Natural killer cell (primary cell): ENCODE data around the gene CFAP58. TPM values are rescaled to one million over a fixed set of nuclear protein-coding genes. Genes with fewer than 3 reads are reported as not detected.

ENCODE experiments used
- ATAC-seq, 3 donors: fragments of 150-1000 bp in 2 of 3; fragments of 200-7000 bp in 1 of 3; cut with Tn5 transposase; 1 replicate in 1 of 3; 2 replicates in 2 of 3; pipeline ENCODE4 v1.10.0; 2021; ENCODE audit warnings: mild to moderate bottlenecking in 2 of 3, moderate library complexity in 2 of 3
- DNase-seq, 2 donors: peaks; one replicate each; pipeline versions ENCODE4 v3.0.0 to v3.0.0-alpha.2; 2013 to 2021; ENCODE audit warnings: mixed read lengths in 1 of 2
- H3K27ac ChIP-seq: one replicate; pipeline ENCODE4 v1.5.1; 2013; ENCODE audit warnings: mild to moderate bottlenecking, low read length
- H3K27me3 ChIP-seq: one replicate; pipeline ENCODE4 v1.6.1; 2013; ENCODE audit warnings: low read length; ENCODE audit not compliant: control insufficient read depth, insufficient read depth
- H3K36me3 ChIP-seq: one replicate; pipeline ENCODE4 v1.6.1; 2013; ENCODE audit warnings: low read length; ENCODE audit not compliant: control insufficient read depth, insufficient read depth
- H3K4me1 ChIP-seq: one replicate; pipeline ENCODE4 v1.6.1; 2013; ENCODE audit warnings: low read length; ENCODE audit not compliant: control insufficient read depth, insufficient read depth
- H3K4me3 ChIP-seq: one replicate; pipeline ENCODE4 v1.5.1; 2013; ENCODE audit warnings: low read length
- H3K9me3 ChIP-seq: one replicate; pipeline ENCODE4 v1.6.1; 2013; ENCODE audit warnings: low read length; ENCODE audit not compliant: control insufficient read depth, insufficient read depth
- H3K27ac Mint-ChIP-seq, 2 donors: one replicate each; pipeline ENCODE4 v1.8.0; 2022; ENCODE audit warnings: mild to moderate bottlenecking in 2 of 2, mixed read lengths in 2 of 2, moderate library complexity in 1 of 2
- H3K27me3 Mint-ChIP-seq, 2 donors: one replicate each; pipeline ENCODE4 v1.8.0; 2022; ENCODE audit warnings: low read depth in 2 of 2, mixed read lengths in 2 of 2
- H3K36me3 Mint-ChIP-seq: one replicate; pipeline ENCODE4 v1.8.0; 2022; ENCODE audit warnings: mixed read lengths
- H3K4me1 Mint-ChIP-seq, 2 donors: one replicate each; pipeline ENCODE4 v1.8.0; 2022; ENCODE audit warnings: mixed read lengths in 2 of 2
- H3K4me3 Mint-ChIP-seq: one replicate; pipeline ENCODE4 v1.8.0; 2022; ENCODE audit warnings: mild to moderate bottlenecking, moderate library complexity, mixed read lengths
- H3K9me3 Mint-ChIP-seq, 2 donors: one replicate each; pipeline ENCODE4 v1.8.0; 2022; ENCODE audit warnings: mixed read lengths in 2 of 2
- WGBS: methylation state at CpG from one replicate; pipeline ENCODE4 v1.1.7; 2013; ENCODE audit warnings: missing lambda C conversion rate; ENCODE audit not compliant: insufficient coverage; 5-methylcytosine and 5-hydroxymethylcytosine counted together
- intact Hi-C: fragments of 100-400 bp; cut with micrococcal nuclease; formaldehyde crosslinking; loops from one replicate; pipeline ENCODE4 v1.14.2; 2022
- total RNA-seq, 4 donors: library from RNA; stranded (reverse); fragments of 120-200 nt in 1 of 4; gene quantifications; one replicate each; pipeline versions ENCODE4 v1.2.3 to v1.2.4, GENCODE V29; 2013 to 2022
- TF ChIP-seq, protein P1 (sequence below): fragments of 200-600 bp; IDR thresholded peaks from one replicate; pipeline ENCODE4 v1.8.0; 2022; ENCODE audit warnings: antibody characterized with exemption

Gene CFAP58
- total RNA-seq, 3 donors from 2014 or later (not counting 1 experiment from before 2014, with no cell fraction given) = 0.07 to 0.15 (median 0.11) TPM

GRCh38 chr10:104501449-104501848 is 147.8 kb downstream of the CFAP58 start:
- H3K4me3 ChIP-seq = no peak overlapping the region
- H3K27ac ChIP-seq = no peak overlapping the region
- WGBS = no CpG with 5 or more reads among the region's 2 CpGs
- H3K27me3 Mint-ChIP-seq = peaks cover 6 to 9% of the 10 kb centered on the region in 2 donors
- no peaks in the 10 kb centered on the region for H3K27me3 ChIP-seq
- H3K9me3 Mint-ChIP-seq = no peaks in the 10 kb centered on the region
- H3K4me1 ChIP-seq = no peaks in the 10 kb centered on the region
- ATAC-seq (no peak), DNase-seq (no peak)
- no peaks in the 10 kb centered on the region for H3K36me3 Mint-ChIP-seq
- TF ChIP-seq, protein P1, sequence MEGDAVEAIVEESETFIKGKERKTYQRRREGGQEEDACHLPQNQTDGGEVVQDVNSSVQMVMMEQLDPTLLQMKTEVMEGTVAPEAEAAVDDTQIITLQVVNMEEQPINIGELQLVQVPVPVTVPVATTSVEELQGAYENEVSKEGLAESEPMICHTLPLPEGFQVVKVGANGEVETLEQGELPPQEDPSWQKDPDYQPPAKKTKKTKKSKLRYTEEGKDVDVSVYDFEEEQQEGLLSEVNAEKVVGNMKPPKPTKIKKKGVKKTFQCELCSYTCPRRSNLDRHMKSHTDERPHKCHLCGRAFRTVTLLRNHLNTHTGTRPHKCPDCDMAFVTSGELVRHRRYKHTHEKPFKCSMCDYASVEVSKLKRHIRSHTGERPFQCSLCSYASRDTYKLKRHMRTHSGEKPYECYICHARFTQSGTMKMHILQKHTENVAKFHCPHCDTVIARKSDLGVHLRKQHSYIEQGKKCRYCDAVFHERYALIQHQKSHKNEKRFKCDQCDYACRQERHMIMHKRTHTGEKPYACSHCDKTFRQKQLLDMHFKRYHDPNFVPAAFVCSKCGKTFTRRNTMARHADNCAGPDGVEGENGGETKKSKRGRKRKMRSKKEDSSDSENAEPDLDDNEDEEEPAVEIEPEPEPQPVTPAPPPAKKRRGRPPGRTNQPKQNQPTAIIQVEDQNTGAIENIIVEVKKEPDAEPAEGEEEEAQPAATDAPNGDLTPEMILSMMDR = no peak
- H3K4me3 Mint-ChIP-seq = no peak overlapping the region
- no peak overlapping the region for H3K27ac Mint-ChIP-seq
- intact Hi-C loops = no loop called here
- H3K36me3 ChIP-seq = no peaks in the 10 kb centered on the region
- no peaks in the 10 kb centered on the region for H3K9me3 ChIP-seq
- no peaks in the 10 kb centered on the region for H3K4me1 Mint-ChIP-seq

DNA sequence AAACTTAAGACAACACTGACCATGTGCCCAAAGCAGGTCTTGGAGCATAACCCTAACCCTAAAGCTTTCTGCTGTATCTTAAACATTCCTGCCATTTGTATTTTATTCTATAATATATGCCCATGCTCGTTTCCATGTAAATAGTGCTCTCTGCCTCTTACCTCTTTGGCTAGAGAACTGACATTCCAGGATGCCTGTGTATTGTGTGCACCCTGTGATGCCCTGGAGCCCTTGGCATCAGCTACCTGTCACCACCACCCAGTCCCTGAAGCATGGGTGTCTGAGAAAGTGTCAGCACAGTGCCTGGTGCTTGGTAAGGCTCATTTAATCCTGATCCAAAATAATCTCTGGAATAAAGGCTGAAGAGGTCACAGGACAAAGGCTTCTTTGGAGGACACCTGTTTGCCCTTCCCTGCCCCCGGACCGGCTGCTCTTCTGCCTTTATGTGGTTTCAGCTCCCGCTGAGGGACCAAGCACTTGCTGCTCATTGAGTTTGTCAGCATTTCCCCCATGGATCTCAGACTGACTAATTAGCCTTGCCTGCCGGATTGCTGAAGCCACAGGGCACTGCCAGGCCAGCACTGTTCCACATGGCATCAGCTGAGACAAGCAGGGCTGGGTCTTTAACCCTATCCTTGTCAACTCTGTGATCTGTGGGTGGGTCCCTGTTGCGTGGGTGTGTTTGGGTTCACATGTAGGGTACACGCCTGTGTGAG is 148.4 kb downstream of the CFAP58 start:
- no peak for ATAC-seq
- H3K27me3 Mint-ChIP-seq = peaks cover 11 to 14% of the 10 kb centered on the region in 2 donors
- TF ChIP-seq, protein P1 = no peak
- Histone ChIP-seq H3K36me3 (no peaks in the 10 kb centered on the region), H3K27me3 (no peaks in the 10 kb centered on the region), H3K9me3 (no peaks in the 10 kb centered on the region), H3K27ac (no peak overlapping the region), H3K4me3 (no peak overlapping the region), H3K4me1 (no peaks in the 10 kb centered on the region)
- no peak for DNase-seq
- no peak overlapping the region for H3K27ac Mint-ChIP-seq
- H3K36me3 Mint-ChIP-seq = no peaks in the 10 kb centered on the region
- intact Hi-C loops = no loop called here
- no peaks in the 10 kb centered on the region for H3K9me3 Mint-ChIP-seq
- H3K4me3 Mint-ChIP-seq = no peak overlapping the region
- WGBS = 82% methylated on average over 7 of the region's 7 CpGs
- no peaks in the 10 kb centered on the region for H3K4me1 Mint-ChIP-seq

DNA sequence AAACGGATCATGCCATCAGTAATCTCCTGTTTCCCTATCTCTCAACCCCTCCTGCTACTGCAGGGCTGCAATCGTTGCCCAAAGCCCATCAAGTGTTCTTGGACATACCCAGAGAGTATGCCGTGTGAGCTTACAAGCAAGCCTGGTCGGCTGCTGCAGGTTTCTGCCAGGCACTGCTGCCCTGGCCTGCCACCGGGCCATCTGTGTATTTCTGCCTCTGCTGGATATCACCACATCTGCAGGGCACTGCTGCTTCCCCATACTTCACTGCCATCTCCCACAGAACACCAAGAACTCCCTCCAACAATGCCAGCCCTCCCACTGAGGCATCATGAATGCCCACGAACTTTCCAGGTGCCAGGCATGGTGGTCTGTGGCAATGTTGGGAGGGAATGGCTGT is 149.3 kb downstream of the CFAP58 start:
- ATAC-seq = no peak
- Mint-ChIP-seq H3K9me3 (no peaks in the 10 kb centered on the region), H3K36me3 (no peaks in the 10 kb centered on the region), H3K4me3 (no peak overlapping the region), H3K4me1 (no peaks in the 10 kb centered on the region), H3K27me3 (peaks cover 11 to 16% of the 10 kb centered on the region in 2 donors), H3K27ac (no peak overlapping the region)
- TF ChIP-seq, protein P1 = no peak
- WGBS = 72% methylated on average over 6 of the region's 6 CpGs
- intact Hi-C loops = no loop called here
- no peak for DNase-seq
- no peaks in the 10 kb centered on the region for H3K36me3 ChIP-seq
- no peaks in the 10 kb centered on the region for H3K27me3 ChIP-seq
- no peak overlapping the region for H3K27ac ChIP-seq
- no peaks in the 10 kb centered on the region for H3K9me3 ChIP-seq
- no peak overlapping the region for H3K4me3 ChIP-seq
- no peaks in the 10 kb centered on the region for H3K4me1 ChIP-seq

Other genes with a start within 250 kb of the CFAP58 start
- gene SFR1, start 231.7 kb upstream of the CFAP58 start, total RNA-seq = 10 to 100 TPM in 2 of 3 donors, 1 to 10 TPM in 1; 9.1 to 19.1 (median 18.3) TPM
- under 1 TPM in 1 of 3 donors, not detected in 2; 0.16 TPM for gene CFAP43, start 121.5 kb upstream of the CFAP58 start, total RNA-seq
- gene GSTO1, start 98.9 kb upstream of the CFAP58 start, total RNA-seq = 10 to 100 TPM; 27.8 to 38.0 (median 31.5) TPM
- 1 to 10 TPM in 1 of 3 donors, under 1 TPM in 2; 0.75 to 1.4 (median 0.84) TPM for gene GSTO2, start 84.6 kb upstream of the CFAP58 start, total RNA-seq
- 100 to 1,000 TPM; 172 to 225 (median 176) TPM for gene ITPRIP, start 15.4 kb upstream of the CFAP58 start, total RNA-seq